Mucosa of descending colon (tissue), 3 donors: Measurements from ENCODE around the gene STMND1. TPM values are rescaled to one million over a fixed set of nuclear protein-coding genes. Genes with fewer than 3 reads are reported as not detected.
"Not testable (repeated sequence)": the region's sequence is repeated elsewhere in the genome, so short reads cannot be mapped to it uniquely, and the experiment has no call there.

ENCODE experiments used
- ATAC-seq: fragments of 200-7000 bp; cut with Tn5 transposase; one replicate; pipeline ENCODE4 v1.9.1; 2020; ENCODE audit warnings: mild to moderate bottlenecking, moderate library complexity
- DNase-seq, 3 donors: peaks; one replicate each; pipeline ENCODE4 v3.0.0-alpha.2; 2020
- H3K36me3 ChIP-seq: fragments of 200-600 bp; one replicate; pipeline ENCODE4 v1.8.0; 2021; ENCODE audit warnings: low read depth, mild to moderate bottlenecking
- H3K4me1 ChIP-seq: fragments of 200-600 bp; one replicate; pipeline ENCODE4 v1.8.0; 2021; ENCODE audit warnings: low read depth, mild to moderate bottlenecking
- H3K4me3 ChIP-seq: fragments of 200-600 bp; one replicate; pipeline ENCODE4 v1.8.0; 2021; ENCODE audit warnings: mild to moderate bottlenecking
- H3K9me3 ChIP-seq: fragments of 200-600 bp; one replicate; pipeline ENCODE4 v1.8.0; 2021; ENCODE audit warnings: mild to moderate bottlenecking
- CTCF ChIP-seq: fragments of 200-600 bp; IDR thresholded peaks from one replicate; pipeline ENCODE4 v1.8.0; 2022; ENCODE audit warnings: antibody characterized with exemption, mild to moderate bottlenecking
- intact Hi-C, 2 donors: fragments of 100-400 bp; cut with DNase I in 1 of 2; cut with micrococcal nuclease in 1 of 2; formaldehyde crosslinking; loops; one replicate each; pipeline versions ENCODE4 v1.11.0 to v1.11.1; 2022; cut with DNase I, micrococcal nuclease
- total RNA-seq, 3 donors: library from RNA; stranded (reverse); fragmentation: NEBNext Ultra II Directional in 2 of 3; extraction: Animal tissue kit (Norgen Biotek cat#: 25700) in 2 of 3; gene quantifications; one replicate each; pipeline versions ENCODE4 v1.2.1 to v1.2.4, GENCODE V29; 2021 to 2023
- donor health status: DM: no; HTN: no; CAD: no; lungs with moderate emphysema.
- donor health status: DM: no; HTN: no; CAD: no.
- donor health status: DM: no; HTN: yes; CAD: no.

STMND1 gene
- total RNA-seq, 3 donors from 2014 or later = 0.47 to 1.9 (median 0.53) TPM

DNA sequence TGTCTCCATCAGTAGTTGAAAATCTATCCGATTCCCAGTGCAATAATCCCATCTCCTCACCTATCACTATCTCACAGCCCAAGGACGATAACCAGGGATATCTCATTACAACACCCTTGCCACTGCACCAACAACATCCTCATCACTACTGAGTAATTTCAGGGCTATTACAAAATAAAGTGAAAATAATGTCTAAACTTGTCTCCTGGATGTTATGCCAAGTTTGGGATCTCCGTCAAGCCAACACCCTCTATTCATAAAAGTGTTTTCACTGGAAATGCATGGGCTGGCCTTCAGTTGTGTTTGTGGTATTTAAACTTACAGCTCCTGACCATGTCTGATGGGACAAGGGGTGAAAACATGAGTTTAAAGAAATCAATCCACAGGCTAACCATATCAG lies 42.0 kb upstream of the STMND1 start:
- DNase-seq (no peak), ATAC-seq (no peak)
- Histone ChIP-seq H3K4me1 (no peaks in the 10 kb centered on the region), H3K4me3 (no peak overlapping the region), H3K9me3 (no peaks in the 10 kb centered on the region), H3K36me3 (no peaks in the 10 kb centered on the region)
- intact Hi-C loops = no loop called here
- TF ChIP-seq CTCF = no peak

DNA sequence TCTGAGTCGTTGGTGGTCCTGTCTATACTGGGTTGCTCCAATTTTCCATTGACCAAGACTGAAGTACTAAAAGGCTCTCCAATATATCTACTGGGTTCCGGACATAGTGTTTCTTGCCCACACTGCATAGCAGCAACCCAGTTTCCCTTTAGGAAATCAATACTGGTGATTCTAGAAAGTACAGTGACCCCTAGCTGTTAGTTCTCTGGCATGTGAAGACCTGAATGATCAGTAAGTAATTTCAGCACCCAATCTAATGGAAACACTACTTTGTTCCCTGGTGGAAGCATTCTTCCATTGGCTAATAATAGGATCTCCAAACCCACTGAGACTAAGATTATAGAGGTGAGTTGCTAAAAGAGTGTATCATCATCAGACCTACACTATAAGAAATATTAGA lies 40.8 kb upstream of the STMND1 start:
- no peak for DNase-seq
- Histone ChIP-seq H3K36me3 (no peaks in the 10 kb centered on the region), H3K9me3 (no peaks in the 10 kb centered on the region), H3K4me3 (no peak overlapping the region), H3K4me1 (no peaks in the 10 kb centered on the region)
- TF ChIP-seq CTCF = no peak
- ATAC-seq = no peak
- intact Hi-C loops = no loop called here

GRCh38 chr6:17062871-17063440 lies 38.9 kb upstream of the STMND1 start:
- DNase-seq (no peak), ATAC-seq (no peak)
- Histone ChIP-seq H3K4me1 (no peaks in the 10 kb centered on the region), H3K9me3 (no peaks in the 10 kb centered on the region), H3K4me3 (no peak overlapping the region), H3K36me3 (no peaks in the 10 kb centered on the region)
- intact Hi-C loops = no loop called here
- TF ChIP-seq CTCF = no peak

- DNase-seq = no peak
- TF ChIP-seq CTCF = no peak
- H3K4me3 ChIP-seq = no peak overlapping the region
- H3K4me1 ChIP-seq = no peaks in the 10 kb centered on the region
- intact Hi-C loops = no loop called here
- no peaks in the 10 kb centered on the region for H3K9me3 ChIP-seq
- no peak for ATAC-seq
- no peaks in the 10 kb centered on the region for H3K36me3 ChIP-seq
These were observed 36.9 kb upstream of the STMND1 start for GRCh38 chr6:17064975-17065374.

GRCh38 chr6:17066610-17067009 lies 35.2 kb upstream of the STMND1 start:
- H3K4me3 ChIP-seq = no peak overlapping the region
- no peaks in the 10 kb centered on the region for H3K4me1 ChIP-seq
- H3K36me3 ChIP-seq = no peaks in the 10 kb centered on the region
- no peak for ATAC-seq
- no peaks in the 10 kb centered on the region for H3K9me3 ChIP-seq
- no peak for TF ChIP-seq CTCF
- intact Hi-C loops = no loop called here
- DNase-seq = no peak

DNA sequence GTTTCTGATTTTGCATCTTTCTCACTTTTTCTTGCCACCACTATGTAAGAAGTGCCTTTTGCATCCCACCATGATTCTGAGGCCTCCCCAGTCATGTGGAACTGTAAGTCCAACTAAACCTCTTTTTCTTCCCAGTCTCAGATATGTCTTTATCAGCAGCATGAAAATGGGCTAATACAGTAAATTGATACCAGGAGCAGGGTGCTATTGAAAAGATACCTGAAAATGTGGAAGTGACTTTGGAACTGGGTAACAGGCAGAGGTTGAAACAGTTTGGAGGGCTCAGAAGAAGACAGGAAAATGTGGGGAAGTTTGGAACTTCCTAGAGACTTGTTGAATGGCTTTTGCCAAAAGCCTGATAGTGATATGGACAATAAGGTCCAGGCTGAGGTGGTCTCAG lies 32.9 kb upstream of the STMND1 start:
- H3K36me3 ChIP-seq, intact Hi-C loops, DNase-seq, H3K4me3 ChIP-seq, H3K9me3 ChIP-seq, H3K4me1 ChIP-seq, ATAC-seq: not testable (repeated sequence)

DNA sequence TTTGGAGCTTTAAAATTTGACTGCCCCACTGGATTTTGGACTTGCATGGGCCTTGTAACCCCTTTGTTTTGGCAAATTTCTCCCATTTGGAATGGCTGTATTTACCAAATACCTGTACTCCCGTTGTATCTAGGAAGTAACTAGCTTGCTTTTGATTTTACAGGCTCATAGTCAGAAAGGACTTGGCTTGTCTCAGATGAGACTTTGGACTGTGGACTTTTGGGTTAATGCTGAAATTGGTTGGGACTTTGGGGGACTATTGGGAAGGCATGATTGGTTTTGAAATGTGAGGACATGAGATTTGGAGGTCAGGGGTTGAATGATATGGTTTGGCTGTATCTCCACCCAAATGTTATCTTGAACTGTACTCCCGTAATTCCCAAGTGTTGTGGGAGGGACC lies 31.4 kb upstream of the STMND1 start:
- ATAC-seq, DNase-seq, H3K9me3 ChIP-seq, H3K36me3 ChIP-seq, intact Hi-C loops, H3K4me1 ChIP-seq, H3K4me3 ChIP-seq: not testable (repeated sequence)

DNA sequence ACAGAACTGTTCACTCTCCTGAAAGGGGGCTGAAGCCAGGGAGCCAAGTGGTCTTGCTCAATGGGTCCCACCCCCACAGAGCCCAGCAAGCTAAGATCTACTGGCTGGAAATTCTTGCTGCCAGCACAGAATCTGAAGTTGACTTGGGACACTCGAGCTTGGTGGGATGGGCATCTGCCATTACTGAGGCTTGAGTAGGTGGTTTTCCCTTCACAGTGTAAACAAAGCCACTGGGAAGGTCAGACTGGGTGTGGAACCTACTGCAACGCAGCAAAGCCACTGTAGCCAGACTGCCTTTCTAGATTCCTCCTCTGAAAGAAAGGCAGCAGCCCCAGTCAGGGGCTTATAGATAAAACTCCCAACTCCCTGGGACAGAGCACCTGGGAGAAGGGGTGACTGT lies 28.3 kb upstream of the STMND1 start:
- H3K36me3 ChIP-seq, intact Hi-C loops, ATAC-seq, H3K4me1 ChIP-seq, H3K4me3 ChIP-seq, H3K9me3 ChIP-seq, DNase-seq: not testable (repeated sequence)
